Measurements from ENCODE around the gene LIFR.

Gene LIFR

GRCh38 chr5:38515646-38516045 lies 40.8 kb downstream of the LIFR start:
- peak; percentile 39 for DNase-seq

DNA sequence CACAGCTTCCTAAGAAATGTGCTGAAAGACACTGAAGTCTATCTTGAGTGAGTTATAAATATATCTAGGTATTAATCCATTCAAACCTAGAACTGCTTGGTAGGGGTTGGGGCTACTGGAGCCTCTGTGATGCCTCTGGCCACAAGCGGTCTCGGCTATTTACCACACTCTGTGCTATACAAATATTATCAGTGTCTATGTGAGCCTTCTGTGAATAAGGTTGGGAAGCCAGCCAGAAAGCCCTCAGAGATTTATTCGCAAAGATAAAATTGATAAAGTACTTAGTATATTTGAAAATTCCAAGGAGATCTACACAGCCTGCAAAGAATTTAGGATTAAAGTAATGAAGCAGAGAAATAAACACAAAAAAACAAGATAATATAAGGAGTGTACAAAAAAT lies 41.4 kb downstream of the LIFR start:
- no peak for DNase-seq

DNA sequence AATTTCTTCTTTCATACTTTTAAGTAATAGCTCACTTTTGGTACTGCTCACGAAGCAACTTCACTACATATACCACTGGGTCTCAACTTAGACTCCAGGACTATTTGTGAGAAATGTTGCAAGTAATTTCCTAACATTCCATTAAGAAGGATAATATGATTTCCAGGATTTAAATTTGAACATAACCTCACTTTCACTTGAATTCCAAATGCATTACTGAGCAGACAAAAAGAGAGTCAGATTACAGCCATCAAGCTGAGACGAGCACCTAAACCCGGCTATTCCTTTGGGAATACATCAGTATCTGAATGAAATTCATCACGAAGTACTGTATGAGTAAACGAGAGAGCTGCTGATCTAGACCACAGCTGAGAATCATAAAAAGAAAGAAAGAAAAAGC lies 47.3 kb downstream of the LIFR start:
- DNase-seq = peak; percentile 93

DNA sequence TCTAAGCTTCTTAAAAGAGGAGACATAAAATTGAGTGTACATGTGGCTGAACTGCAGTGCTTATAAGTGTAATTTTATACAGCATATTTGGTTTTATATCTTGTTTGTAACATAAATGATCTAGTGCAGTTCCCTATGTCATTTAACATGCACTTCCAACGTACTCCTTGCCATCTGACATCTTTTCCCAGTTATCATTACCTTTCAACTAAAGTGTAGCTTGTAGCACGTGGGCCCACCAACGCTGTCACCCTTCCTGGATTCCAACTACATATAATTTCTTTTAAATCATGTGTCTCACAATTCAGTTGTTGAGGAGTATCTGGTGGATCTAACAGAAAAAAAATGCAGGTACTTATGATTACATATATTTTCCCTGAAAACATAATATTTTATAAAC lies 50.1 kb downstream of the LIFR start:
- no peak for DNase-seq

DNA sequence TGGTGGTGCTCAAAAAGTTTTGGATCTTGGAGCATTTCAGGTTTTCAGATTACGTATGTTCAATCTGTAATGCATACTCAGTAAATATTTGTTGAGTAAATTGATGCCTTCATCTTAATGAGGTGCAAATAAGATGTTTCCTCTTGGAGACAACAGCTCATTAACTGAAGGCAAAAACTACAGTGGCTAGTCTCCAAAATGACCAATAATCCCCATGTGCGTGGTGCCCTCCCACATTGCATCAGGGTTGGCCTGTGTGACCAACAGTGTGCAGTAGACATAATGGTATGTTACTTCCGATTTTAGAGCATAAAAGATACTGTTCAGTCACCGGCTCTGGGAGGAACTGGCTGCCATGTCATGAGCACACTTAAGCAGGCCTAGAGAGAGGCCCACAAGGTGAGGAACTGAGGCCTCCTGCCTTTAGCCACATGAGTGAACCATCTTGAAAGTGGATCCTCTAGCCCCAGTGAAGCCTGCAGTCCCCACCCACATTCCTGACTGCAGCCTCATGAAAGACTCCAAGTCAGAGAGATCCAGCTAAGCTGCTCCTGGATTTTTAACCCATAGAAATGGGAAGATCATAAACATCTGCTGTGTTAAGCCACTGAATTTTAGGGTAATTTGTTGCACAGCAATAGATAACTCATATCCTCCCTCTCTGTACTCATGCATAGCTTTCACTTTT lies 55.7 kb downstream of the LIFR start:
- DNase-seq = peak; percentile 81

DNA sequence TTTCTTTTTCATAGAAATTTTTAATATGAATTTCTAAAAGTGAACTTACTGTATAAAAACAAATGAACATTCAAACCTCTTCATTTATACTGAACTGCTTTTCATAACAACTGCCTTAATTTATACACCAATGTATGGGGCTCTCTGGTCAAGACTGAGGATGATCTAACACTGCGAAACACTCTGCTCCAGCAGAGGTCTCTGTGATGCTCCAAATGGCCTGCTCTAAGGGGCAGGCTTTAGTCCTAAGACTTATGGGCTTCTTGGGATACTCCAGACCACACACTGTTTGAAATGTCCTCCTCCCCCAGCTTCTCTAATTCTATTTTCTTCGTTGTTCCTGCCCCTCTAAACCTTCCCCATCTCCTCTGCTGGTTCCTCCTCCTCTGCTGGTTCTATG lies 58.5 kb downstream of the LIFR start:
- peak; percentile 39 for DNase-seq

DNA sequence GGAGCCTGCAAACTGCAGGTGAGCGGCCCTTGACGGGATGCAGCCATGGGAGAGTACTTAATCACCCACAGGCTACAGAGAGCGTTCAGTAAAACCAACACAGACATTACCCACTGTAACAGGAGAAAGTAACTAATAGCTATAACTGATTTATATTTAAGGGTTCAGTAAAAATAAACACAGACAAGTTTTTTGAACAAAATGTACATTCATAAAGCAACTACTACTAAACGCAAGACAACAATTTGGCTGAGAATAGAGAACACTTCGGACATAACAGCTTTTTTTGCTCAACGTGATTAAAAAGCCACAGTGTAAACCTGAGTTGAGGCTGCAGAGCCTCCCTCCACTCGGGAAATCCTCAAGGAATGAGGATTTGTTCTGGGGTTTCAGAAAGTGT lies 61.7 kb downstream of the LIFR start:
- no peak for DNase-seq

GRCh38 chr5:38494175-38494574 lies 62.3 kb downstream of the LIFR start:
- DNase-seq = no peak

DNA sequence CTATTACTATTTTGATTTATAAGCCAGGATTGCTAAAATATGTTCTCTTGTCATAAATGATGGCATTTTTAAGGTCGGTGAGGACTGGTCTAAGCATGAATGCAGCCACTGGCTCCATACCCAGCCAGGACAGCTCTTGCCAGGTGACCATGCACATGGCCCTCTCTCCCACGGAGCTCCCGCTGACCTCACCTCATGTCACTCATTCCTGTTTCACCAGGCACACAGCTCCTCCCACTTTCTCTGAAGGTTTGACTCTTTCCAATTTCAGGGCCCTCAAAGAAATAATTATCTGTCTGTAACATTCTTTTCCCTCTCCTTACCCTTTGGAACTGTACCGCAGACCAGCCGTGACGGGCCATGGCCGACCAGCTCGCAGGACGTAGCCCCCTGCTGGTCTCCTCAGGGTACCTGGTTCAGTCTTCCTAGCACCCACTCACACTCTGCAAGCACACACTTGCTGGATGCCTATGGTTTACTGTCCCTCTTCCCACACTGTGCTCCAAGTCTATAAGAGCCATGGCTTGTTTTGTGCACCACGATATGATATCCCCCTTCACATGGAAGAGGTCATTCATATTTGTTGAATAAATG lies 72.5 kb downstream of the LIFR start:
- DNase-seq = no peak

- DNase-seq = no peak
Measured at GRCh38 chr5:38479315-38479904, 77.0 kb downstream of the LIFR start.

DNA sequence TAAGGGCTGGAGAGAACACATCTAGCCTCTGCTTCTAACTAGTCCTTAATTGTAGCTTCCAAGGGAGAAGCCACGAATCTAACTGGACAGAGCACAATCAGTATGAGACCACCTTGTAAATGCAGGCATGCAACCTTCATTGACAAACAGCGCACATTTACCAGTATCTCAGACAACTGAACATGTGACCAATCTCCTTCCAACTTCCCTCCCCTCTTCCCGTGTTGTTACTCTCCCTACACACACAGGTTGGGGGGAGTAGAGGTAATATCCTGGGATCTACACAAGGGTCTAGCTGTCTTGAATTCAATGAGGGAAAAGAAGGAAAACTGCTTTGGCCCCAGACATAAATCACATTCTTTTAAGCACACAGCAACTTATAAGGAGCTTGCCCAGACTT lies 77.6 kb downstream of the LIFR start:
- DNase-seq = no peak

DNA sequence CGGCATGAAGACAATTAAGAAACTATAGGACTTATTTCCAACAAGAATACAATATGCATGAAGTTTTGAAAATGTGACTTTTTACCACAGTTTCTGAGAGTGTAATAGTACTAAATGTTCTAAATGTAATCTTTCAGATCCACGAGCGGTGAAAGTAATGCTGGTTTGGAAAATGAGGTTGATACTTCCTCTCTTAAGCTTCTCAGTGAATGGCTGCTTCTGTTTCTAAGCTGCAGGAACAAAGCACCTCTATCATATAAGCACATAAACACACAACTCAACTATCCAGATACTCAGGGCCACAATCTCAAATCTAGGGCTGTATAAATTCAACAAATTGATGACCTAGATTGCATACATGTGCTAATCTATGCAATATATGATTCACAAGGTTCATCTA lies 78.3 kb downstream of the LIFR start:
- DNase-seq = no peak

DNA sequence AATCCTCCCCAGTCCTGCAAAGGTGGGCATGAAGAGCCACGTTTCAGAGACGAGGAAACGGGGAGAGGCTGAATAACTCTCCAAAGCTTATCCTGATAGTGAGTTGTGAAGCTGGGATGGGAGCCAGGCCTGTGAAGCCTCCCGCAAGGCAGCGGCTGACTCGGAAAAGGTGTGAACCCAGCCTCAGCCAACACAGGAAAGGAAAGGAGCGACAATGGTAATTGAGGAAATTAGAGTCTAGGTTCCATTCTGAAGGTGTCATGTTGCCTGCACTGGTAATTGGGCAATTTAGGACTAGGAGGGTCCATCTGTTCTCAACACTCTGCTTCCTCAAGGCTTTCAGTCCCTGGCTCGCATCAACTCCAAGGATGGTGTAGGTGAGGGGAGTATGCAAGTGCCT lies 83.4 kb downstream of the LIFR start:
- no peak for DNase-seq

GRCh38 chr5:38472541-38472940 lies 83.9 kb downstream of the LIFR start:
- no peak for DNase-seq

DNA sequence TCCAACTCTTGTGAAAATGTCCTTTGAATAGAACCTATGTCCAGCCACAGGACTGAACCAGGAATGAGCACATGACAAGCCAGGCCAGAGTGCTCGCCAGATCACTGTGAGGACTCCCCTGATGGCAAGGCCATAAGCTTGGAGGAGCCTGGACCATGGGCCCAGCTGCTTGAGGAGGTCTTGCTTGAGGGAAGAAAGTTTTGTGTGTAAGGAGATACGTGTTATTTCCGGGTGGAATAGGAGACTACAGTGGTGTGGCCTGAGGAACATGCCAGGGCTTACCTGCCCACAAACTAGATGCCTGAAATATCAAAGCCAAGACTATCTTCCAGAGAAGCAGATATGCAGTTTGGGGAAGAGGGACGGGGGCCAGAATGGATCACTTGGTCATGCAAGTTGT lies 84.7 kb downstream of the LIFR start:
- no peak for DNase-seq

GRCh38 chr5:38469707-38470267 lies 86.7 kb downstream of the LIFR start:
- no peak for DNase-seq

GRCh38 chr5:38468978-38469706 lies 87.3 kb downstream of the LIFR start:
- no peak for DNase-seq

GRCh38 chr5:38468202-38468673 lies 88.2 kb downstream of the LIFR start:
- peak; percentile 89 for DNase-seq

GRCh38 chr5:38467353-38468040 lies 88.9 kb downstream of the LIFR start:
- peak; percentile 20 for DNase-seq

GRCh38 chr5:38466424-38467189 lies 89.8 kb downstream of the LIFR start:
- no peak for DNase-seq

GRCh38 chr5:38465702-38466423 lies 90.6 kb downstream of the LIFR start:
- DNase-seq = no peak

Data from fibroblast of skin of abdomen (primary cell).